Measurements from ENCODE around the gene CAMTA2. TPM values are rescaled to one million over a fixed set of nuclear protein-coding genes. Genes with fewer than 3 reads are reported as not detected.
A peak's percentile ranks its signal among the peaks of the same experiment; 100 is the strongest.

CAMTA2 gene
- total RNA-seq, 1 donor: 19.2 TPM

DNA sequence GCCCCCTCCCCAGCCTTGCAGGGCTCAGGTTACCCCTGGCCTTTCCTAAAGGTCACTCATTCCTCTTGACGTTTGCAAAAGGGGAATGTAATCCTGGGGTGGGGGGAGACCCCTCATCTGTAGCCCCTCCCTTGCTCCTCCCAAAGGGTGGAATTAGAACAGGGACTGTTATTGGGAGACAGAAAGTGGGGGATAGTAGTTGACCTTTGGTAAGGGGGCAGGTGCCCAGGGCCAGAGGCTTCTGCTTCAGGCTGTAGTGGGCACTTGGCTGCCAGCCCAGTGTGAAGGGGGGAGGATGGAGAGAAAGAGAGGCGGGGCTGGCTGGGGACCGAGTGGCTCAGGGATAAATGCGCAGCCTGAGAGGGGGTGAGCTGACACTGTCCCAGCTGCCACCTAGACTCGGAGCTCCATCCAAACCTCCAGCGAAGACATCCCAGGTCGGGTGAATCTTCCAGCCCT lies 36.7 kb downstream of the CAMTA2 start, which contains the start of gene ENO3:
Gene ENO3 (plus strand): TSS at position 374 of the 459 bp plus-strand sequence. CDS start 711 bp downstream, outside the sequence.
- H3K27me3 ChIP-seq (ENCODE audit: insufficient read depth, low read length): no peaks in the 10 kb centered on the region
- peaks cover 12% of the 10 kb centered on the region for H3K36me3 ChIP-seq (ENCODE audit: insufficient read depth, low read length)
- peaks cover 21% of the 10 kb centered on the region for H4K20me1 ChIP-seq (ENCODE audit: insufficient read depth, low read length)
- H3K79me2 ChIP-seq (ENCODE audit: insufficient read depth, low read length): peaks cover 25% of the 10 kb centered on the region
- H2AFZ ChIP-seq (ENCODE audit: low read length): peak within 1 kb of the TSS; percentile 68
- H3K9me3 ChIP-seq (ENCODE audit: low read depth, low read length): no peaks in the 10 kb centered on the region
- H3K4me1 ChIP-seq (ENCODE audit: insufficient read depth, low read length): peaks cover 41% of the 10 kb centered on the region
- H3K4me2 ChIP-seq (ENCODE audit: insufficient read depth, low read length): peak within 1 kb of the TSS; percentile 68
- peak; percentile 58 for DNase-seq (ENCODE audit: insufficient read length, low spot score, missing footprints)
- H3K27ac ChIP-seq (ENCODE audit: low read depth, low read length): peak within 1 kb of the TSS; percentile 17
- H3K4me3 ChIP-seq (ENCODE audit: insufficient read depth, low read length): peak within 1 kb of the TSS; percentile 96
- TF ChIP-seq, protein P1, sequence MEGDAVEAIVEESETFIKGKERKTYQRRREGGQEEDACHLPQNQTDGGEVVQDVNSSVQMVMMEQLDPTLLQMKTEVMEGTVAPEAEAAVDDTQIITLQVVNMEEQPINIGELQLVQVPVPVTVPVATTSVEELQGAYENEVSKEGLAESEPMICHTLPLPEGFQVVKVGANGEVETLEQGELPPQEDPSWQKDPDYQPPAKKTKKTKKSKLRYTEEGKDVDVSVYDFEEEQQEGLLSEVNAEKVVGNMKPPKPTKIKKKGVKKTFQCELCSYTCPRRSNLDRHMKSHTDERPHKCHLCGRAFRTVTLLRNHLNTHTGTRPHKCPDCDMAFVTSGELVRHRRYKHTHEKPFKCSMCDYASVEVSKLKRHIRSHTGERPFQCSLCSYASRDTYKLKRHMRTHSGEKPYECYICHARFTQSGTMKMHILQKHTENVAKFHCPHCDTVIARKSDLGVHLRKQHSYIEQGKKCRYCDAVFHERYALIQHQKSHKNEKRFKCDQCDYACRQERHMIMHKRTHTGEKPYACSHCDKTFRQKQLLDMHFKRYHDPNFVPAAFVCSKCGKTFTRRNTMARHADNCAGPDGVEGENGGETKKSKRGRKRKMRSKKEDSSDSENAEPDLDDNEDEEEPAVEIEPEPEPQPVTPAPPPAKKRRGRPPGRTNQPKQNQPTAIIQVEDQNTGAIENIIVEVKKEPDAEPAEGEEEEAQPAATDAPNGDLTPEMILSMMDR (IDR thresholded peaks at IDR 0.05; ENCODE audit: extremely low read depth, low read depth, low read length): no peak

DNA sequence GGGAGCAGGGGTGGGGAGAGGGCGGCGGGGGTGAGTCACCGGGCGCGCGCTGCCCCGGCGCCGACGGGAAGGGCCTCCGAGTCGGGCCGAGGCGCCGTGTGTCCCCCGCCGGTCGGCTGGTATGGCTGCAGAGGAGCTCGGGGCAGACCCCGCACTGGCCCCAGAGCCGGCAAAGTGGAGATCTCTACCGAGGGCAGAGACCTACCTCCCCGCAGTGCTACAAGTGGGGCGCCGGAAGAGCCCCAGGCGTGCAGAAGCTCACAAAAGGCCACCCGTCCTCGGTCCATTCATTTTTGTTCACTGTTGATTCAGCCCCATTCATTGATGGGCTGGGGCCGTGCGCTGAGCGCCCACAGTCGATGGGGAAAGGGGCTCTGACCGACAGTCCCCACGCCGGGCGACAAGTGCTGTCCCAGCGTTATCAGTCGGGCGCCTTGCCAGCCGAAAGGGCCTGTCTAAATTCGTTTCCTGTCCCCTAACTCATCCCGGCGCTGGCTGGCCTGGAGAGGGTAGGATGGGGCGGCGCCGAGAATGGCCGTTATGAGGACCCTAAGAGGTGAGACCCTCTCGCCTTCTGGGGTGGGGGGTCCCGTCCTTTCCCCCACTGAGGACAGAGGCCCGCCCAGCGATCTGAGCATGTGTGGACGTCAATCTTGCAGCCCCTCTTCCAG lies 37.3 kb downstream of the CAMTA2 start:
- TF ChIP-seq, protein P1 (IDR thresholded peaks at IDR 0.05; ENCODE audit: extremely low read depth, low read depth, low read length): no peak
- Histone ChIP-seq H3K27me3 (ENCODE audit: insufficient read depth, low read length) (no peaks in the 10 kb centered on the region), H3K4me1 (ENCODE audit: insufficient read depth, low read length) (peaks cover 47% of the 10 kb centered on the region), H3K79me2 (ENCODE audit: insufficient read depth, low read length) (peaks cover 31% of the 10 kb centered on the region), H3K4me2 (ENCODE audit: insufficient read depth, low read length) (peak overlapping the region; percentile 68), H3K4me3 (ENCODE audit: insufficient read depth, low read length) (peak overlapping the region; percentile 96), H3K36me3 (ENCODE audit: insufficient read depth, low read length) (peaks cover 17% of the 10 kb centered on the region), H3K27ac (ENCODE audit: low read depth, low read length) (peak overlapping the region; percentile 17), H4K20me1 (ENCODE audit: insufficient read depth, low read length) (peaks cover 27% of the 10 kb centered on the region), H2AFZ (ENCODE audit: low read length) (peak overlapping the region; percentile 68), H3K9me3 (ENCODE audit: low read depth, low read length) (no peaks in the 10 kb centered on the region)
- DNase-seq (ENCODE audit: insufficient read length, low spot score, missing footprints): peak; percentile 94

DNA sequence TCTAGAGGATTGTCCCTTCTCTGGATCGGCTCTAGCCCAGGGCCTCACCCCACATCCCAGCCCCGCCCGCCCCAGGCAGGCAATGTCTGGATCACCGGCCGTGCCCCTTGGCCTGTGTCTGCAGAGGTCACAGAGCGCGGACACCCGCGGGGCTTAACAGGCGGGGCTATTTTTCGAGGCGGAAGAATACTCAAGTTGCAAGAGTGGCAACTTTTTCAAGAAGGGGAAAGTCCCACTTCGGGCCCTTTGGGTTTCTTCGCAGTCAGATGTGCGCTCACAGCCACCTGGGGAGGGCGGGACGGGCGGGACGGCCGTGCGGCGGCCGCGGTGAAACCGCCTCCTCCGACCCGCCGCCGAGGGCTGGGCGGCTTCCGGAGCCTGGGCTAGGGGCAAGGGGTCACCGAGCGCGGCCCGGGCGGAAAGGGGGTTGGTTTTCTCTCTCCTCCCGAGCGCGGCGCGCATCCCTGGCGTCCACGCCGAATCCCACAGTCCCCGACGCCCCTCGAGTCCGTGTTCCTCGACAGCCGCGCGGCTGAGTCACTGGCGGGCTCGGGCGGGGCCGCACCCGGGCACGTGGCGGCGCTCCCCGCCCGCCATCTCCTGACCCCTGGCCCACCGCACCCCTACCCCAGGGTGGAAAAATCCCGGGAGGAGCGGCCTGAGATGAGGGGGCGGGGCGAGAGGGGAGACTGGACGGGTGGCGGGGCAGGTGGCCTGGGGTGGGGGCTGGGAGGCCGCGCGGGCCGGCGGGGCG lies 38.0 kb downstream of the CAMTA2 start:
- no peaks in the 10 kb centered on the region for H3K27me3 ChIP-seq (ENCODE audit: insufficient read depth, low read length)
- peak overlapping the region; percentile 84 for H2AFZ ChIP-seq (ENCODE audit: low read length)
- peak; percentile 94 for DNase-seq (ENCODE audit: insufficient read length, low spot score, missing footprints)
- H4K20me1 ChIP-seq (ENCODE audit: insufficient read depth, low read length): peaks cover 34% of the 10 kb centered on the region
- peaks cover 23% of the 10 kb centered on the region for H3K36me3 ChIP-seq (ENCODE audit: insufficient read depth, low read length)
- peaks cover 54% of the 10 kb centered on the region for H3K4me1 ChIP-seq (ENCODE audit: insufficient read depth, low read length)
- peak overlapping the region; percentile 96 for H3K4me3 ChIP-seq (ENCODE audit: insufficient read depth, low read length)
- H3K79me2 ChIP-seq (ENCODE audit: insufficient read depth, low read length): peaks cover 38% of the 10 kb centered on the region
- TF ChIP-seq, protein P1 (IDR thresholded peaks at IDR 0.05; ENCODE audit: extremely low read depth, low read depth, low read length): no peak
- peak overlapping the region; percentile 97 for H3K4me2 ChIP-seq (ENCODE audit: insufficient read depth, low read length)
- H3K27ac ChIP-seq (ENCODE audit: low read depth, low read length): peak overlapping the region; percentile 72
- no peaks in the 10 kb centered on the region for H3K9me3 ChIP-seq (ENCODE audit: low read depth, low read length)

DNA sequence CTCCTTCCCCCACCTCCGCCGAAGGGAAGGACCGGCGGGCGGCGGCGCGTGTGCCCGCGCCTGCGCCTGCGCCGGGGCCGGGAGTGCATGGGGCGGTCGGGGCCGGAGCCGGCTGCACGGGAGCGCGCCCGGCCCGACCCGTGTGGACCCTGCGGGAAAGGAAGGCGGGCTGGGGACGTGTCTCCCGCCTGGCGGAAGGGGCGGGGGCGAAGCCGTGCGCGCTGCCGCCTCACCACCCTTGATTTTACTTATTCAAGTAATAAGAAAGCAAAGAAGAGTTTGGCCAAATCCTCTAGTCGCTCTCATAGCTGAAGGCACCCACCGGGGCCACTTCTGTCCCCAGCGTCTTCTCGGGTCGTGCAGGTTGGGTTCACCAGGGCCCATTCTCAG lies 38.5 kb downstream of the CAMTA2 start:
- peaks cover 29% of the 10 kb centered on the region for H3K36me3 ChIP-seq (ENCODE audit: insufficient read depth, low read length)
- peak overlapping the region; percentile 97 for H3K4me2 ChIP-seq (ENCODE audit: insufficient read depth, low read length)
- H3K79me2 ChIP-seq (ENCODE audit: insufficient read depth, low read length): peaks cover 43% of the 10 kb centered on the region
- H2AFZ ChIP-seq (ENCODE audit: low read length): peak overlapping the region; percentile 85
- no peaks in the 10 kb centered on the region for H3K27me3 ChIP-seq (ENCODE audit: insufficient read depth, low read length)
- peak overlapping the region; percentile 72 for H3K27ac ChIP-seq (ENCODE audit: low read depth, low read length)
- peak; percentile 100 for DNase-seq (ENCODE audit: insufficient read length, low spot score, missing footprints)
- peaks cover 40% of the 10 kb centered on the region for H4K20me1 ChIP-seq (ENCODE audit: insufficient read depth, low read length)
- TF ChIP-seq, protein P1 (IDR thresholded peaks at IDR 0.05; ENCODE audit: extremely low read depth, low read depth, low read length): no peak
- peaks cover 53% of the 10 kb centered on the region for H3K4me1 ChIP-seq (ENCODE audit: insufficient read depth, low read length)
- H3K4me3 ChIP-seq (ENCODE audit: insufficient read depth, low read length): peak overlapping the region; percentile 96
- H3K9me3 ChIP-seq (ENCODE audit: low read depth, low read length): no peaks in the 10 kb centered on the region
